Ureter (tissue), 1 donor: ENCODE data around the gene CGNL1. TPM values are rescaled to one million over a fixed set of nuclear protein-coding genes. Genes with fewer than 3 reads are reported as not detected.

Source experiments
- DNase-seq: peaks from one replicate; pipeline ENCODE4 v3.0.0-alpha.2; 2020; ENCODE audit warnings: low spot score
- total RNA-seq: library from RNA; stranded (reverse); gene quantifications from one replicate; pipeline ENCODE4 v1.2.4, GENCODE V29; 2023
- donor health status: DM: yes; HTN: yes; CAD: no.

CGNL1 gene
- total RNA-seq, 1 donor from 2014 or later: 12.6 TPM

DNA sequence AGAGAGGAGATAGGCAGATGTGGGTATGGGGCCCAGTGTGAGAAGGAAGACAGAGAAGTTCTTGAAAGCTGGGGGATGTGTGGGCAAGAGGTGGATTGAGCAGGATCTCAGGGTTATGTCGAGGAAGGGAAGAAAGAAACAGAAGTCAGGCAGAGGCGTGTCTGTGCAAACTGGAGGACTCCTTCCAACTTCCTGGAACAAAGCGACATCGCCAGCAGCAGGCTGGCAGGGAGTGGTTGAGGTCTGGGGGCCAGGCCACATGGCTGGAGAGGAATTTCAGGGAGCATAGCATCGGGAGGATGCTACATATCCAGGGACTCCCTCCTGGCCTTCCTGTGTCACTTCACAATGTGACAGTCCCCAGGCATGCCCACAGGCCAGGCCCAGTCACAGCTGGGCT lies 172.5 kb downstream of the CGNL1 start:
- no peak for DNase-seq

- no peak for DNase-seq
These were observed 173.6 kb downstream of the CGNL1 start for GRCh38 chr15:57549935-57550334.

DNA sequence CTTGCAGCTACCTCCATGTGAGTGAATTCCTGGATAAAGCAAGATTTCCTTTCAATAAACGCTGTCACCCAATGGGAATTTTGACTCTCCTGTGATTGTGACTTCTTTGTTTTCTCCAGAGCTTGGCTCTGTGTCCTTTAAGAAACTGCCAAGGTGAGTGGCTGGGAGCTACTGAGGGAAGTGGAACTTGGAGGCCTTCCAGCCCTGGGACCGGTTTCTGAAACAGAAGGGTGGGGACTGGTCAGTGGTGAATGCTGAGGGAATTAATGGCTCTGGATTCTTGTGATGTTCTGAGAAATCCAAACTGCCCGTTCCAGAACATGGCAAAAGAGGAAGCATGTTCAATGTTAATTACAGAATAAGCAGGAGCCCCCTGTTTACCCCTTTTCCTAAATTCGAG lies 174.3 kb downstream of the CGNL1 start:
- DNase-seq: peak; percentile 65

- DNase-seq: no peak
These were observed 175.7 kb downstream of the CGNL1 start for GRCh38 chr15:57551715-57552677.

DNA sequence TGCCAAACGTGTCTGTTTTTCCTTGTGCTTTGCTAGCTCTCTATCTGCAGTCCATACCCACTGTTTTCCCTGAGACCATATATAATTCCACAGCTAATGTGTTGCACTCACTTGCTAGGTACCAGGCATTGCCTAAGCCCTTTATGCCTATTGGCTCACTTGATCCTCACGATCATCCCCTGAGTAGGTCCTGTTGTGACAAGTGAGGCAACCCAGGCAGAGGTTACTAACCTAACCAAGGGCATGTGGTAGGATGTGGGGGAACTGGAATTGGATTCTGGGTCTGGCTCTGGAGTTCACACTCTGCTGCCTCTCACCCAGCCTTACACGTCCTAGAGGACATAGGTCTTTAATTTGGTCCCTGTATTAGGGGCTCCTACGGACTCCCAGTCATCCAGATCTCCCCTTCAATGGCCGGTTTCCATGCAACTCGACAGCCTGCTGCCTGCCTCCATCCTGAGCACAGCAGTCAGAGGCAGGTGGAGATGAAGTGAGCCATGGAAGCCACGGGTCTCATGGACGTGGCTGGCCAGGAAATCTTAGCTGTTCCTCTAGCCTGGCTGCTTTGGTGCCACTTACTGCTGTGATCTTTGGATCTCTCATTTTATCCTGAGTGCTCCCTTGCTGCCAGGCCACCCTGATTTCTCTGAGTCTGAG lies 176.5 kb downstream of the CGNL1 start:
- DNase-seq: no peak

DNA sequence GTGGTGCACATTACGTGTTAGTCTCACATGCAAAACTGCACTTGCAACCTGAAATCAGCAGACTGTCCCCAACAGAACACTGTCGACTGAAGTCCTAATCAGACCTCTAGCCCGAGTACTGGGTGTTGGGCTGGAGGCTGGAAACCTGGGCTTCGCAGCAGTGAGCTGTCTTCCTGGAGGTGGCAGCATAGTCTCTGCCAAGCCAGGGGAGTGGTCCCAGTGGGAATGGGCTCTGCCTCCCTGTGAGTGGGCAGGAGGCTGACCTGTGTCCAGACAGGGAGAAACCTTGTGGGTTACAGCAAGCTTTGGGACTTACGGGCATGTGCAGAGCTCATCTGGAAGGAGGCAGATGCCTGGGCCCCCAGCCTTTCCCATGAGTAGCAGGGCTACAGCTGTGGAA lies 177.2 kb downstream of the CGNL1 start:
- no peak for DNase-seq

DNA sequence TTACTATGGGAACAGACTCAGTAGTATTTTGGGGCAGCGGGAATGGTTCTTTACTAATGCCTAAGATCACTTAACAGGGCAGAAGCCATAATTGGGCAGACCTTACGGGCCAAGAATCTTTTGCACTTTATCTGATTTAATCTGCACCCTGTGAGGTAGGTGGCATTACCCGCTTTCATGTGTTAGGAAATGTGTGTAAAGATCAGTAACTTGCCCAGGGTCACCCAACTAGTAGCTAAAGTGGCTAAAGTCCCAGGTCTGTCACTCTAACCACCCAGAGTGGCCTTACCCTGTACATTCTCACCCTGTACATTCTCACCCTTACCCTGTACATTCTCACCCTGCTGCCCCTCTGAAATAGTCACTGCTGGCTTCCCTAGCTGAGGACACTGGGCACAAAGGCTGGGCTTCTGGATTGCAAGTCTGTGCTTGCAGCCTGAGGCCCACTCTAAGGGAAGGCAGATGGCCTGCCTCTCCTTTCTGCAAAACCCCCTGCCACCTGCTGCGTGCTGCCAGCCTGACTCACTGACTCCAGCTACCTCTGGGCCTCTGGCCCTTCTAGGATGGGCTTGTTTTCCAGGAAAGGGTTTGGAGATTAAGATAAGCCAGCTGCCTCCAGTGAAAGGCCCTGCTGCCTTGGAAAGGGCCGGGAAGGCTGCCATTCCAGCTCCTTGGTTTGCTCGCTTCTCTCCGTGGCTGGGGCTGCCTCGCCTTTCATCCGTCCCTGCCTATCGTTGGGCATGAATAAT lies 177.9 kb downstream of the CGNL1 start:
- no peak for DNase-seq

DNA sequence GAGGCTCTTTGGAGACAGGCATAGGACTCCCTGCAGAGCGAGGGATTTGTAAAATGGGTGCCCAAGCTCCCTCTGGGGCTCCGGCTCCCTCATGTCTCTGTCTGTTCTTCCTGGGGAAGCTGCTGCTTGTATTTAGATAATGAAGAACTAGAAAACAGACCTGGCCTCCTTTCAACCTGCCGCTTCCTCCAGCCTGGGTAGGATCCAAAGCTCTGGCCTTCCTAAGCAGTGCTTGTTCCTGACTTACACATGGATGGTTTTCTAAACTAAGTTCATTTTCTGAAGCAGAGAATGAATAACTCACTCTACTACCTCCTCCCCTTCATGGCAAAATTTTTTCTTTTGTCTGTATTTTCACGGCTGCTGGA lies 178.5 kb downstream of the CGNL1 start:
- DNase-seq: no peak

DNA sequence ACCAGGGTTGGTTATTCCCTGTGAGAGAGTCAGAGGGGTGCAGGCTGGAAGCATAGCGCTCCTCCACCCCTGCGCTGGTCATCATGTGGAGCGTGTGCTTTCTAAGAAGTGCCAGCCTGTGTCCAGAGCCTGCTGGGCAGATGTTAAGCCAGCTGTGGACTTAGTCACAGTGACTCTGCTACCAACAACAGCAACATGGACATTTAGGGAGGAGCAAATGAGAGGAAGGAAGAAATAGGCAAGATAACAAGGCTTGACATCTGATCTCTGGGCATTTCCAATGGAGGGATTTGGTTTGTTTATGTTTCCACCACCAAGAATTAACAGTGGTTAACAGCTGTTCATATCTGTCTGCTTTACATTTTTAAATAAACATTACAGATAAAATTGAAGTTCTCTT lies 179.0 kb downstream of the CGNL1 start:
- DNase-seq: no peak

DNA sequence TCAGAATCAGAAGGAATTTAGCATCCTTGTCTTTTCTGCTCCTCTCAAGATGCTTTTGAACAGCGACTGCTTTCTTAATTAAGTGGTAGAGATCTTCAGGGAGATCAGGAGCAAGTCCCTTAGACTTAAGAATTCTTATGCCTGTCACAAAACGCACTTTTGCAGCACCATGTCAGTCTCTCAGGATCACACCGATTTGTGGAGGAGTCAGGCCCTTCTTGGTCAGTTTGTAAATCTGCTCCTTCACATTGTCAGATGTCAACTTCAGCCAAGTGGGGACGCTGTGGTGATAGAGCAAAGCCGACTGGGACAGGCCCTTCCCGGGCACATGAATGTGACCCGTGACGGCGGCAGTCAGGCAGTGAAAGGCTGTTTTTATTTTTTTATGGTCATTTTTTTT lies 179.7 kb downstream of the CGNL1 start:
- DNase-seq: no peak

GRCh38 chr15:57557267-57557666 lies 181.0 kb downstream of the CGNL1 start:
- DNase-seq: no peak

- no peak for DNase-seq
These were observed 181.5 kb downstream of the CGNL1 start for GRCh38 chr15:57557810-57558209.

DNA sequence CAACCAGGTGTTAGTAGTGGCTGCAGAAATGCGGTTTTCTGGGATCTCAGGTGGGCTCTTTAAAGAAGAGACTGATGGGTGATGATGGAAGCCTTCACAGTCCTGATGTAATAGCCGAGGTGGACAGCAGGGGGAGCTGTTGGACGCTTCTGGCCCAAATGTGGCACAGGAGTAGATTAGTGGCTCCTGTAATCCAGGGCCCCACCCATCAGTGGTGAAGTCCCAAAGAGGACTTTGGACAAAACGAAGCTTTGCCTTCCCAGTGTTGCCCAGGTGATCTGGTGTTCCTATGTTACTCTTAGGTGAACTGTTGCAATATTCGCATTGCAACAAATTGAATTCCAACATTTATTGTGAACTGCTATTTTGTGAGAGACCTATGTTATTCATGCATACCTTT lies 183.6 kb downstream of the CGNL1 start:
- peak; percentile 70 for DNase-seq

GRCh38 chr15:57561041-57561711 lies 184.9 kb downstream of the CGNL1 start:
- DNase-seq: peak; percentile 86

- no peak for DNase-seq
These were observed 186.0 kb downstream of the CGNL1 start for GRCh38 chr15:57562196-57562769.

- DNase-seq: no peak
These were observed 187.1 kb downstream of the CGNL1 start for GRCh38 chr15:57563416-57563815.

- no peak for DNase-seq
These were observed 189.0 kb downstream of the CGNL1 start for GRCh38 chr15:57565311-57565710.

- no peak for DNase-seq
These were observed 190.5 kb downstream of the CGNL1 start for GRCh38 chr15:57566834-57567233.

- DNase-seq: no peak
These were observed 191.6 kb downstream of the CGNL1 start for GRCh38 chr15:57567891-57568290.

GRCh38 chr15:57568299-57568698 lies 192.0 kb downstream of the CGNL1 start:
- no peak for DNase-seq

GRCh38 chr15:57570340-57570739 lies 194.0 kb downstream of the CGNL1 start:
- no peak for DNase-seq

DNA sequence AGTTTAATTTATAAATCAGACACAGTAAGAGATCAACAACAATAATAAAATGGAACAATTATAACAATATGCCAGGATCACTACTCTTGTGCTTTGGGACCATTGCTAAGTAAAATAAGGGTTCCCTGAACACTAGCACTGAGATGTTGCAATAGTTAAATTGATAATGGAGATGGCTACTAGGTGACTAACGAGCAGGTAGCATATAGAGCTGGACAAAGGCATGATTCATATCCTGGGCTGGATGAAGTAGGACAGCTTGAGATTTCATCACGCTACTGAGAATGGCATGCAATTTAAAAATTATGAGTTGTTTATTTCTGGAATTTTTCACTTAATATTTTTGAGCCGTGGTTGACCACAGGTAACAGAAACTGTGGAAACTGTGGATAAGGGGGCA lies 194.7 kb downstream of the CGNL1 start:
- no peak for DNase-seq
